H1 (cell line): ENCODE measurements around the gene LAMB3.
"Not testable (repeated sequence)": the region's sequence is repeated elsewhere in the genome, so short reads cannot be mapped to it uniquely, and the experiment has no call there.

Source experiments
- CEBPB ChIP-seq: IDR thresholded peaks from 2 replicates; pipeline ENCODE4 v1.6.1; 2012; ENCODE audit warnings: low read depth, low read length
- EP300 ChIP-seq, 2 experiments: IDR thresholded peaks; 1 replicate in 1 of 2; 2 replicates in 1 of 2; pipeline ENCODE4 v1.6.1; 2011 to 2012; ENCODE audit warnings: low read depth in 2 of 2, low read length in 2 of 2, mild to moderate bottlenecking in 2 of 2, borderline replicate concordance in 1 of 2, inconsistent platforms in 1 of 2, moderate library complexity in 1 of 2
- HDAC6 ChIP-seq: IDR thresholded peaks from one replicate; pipeline ENCODE4 v1.7.1; 2012; ENCODE audit warnings: low read depth, mild to moderate bottlenecking, inconsistent platforms, low read length, moderate library complexity
- POLR2AphosphoS5 ChIP-seq: IDR thresholded peaks from 2 replicates; pipeline ENCODE4 v1.6.1; 2011; ENCODE audit warnings: low read depth, low read length
- RAD21 ChIP-seq, 2 experiments: IDR thresholded peaks in 1 of 2; conservative IDR thresholded peaks in 1 of 2; 2 replicates each; pipeline ENCODE4 v1.6.1; 2011; ENCODE audit warnings: low read depth in 2 of 2, low read length in 2 of 2, improper control_type of control experiment in 1 of 2, inconsistent platforms in 1 of 2, mild to moderate bottlenecking in 1 of 2, moderate library complexity in 1 of 2
- RFX5 ChIP-seq: IDR thresholded peaks from 2 replicates; pipeline ENCODE4 v1.6.1; 2011; ENCODE audit warnings: low read depth, low read length, improper control_type of control experiment, borderline replicate concordance
- SP1 ChIP-seq: IDR thresholded peaks from 2 replicates; pipeline ENCODE4 v1.6.1; 2011; ENCODE audit warnings: low read depth, low read length
- SRF ChIP-seq: IDR thresholded peaks from 2 replicates; pipeline ENCODE4 v1.6.1; 2011; ENCODE audit warnings: mild to moderate bottlenecking, low read depth, low read length, moderate library complexity
- TEAD4 ChIP-seq: IDR thresholded peaks from 2 replicates; pipeline ENCODE4 v1.6.1; 2012; ENCODE audit warnings: low read depth, low read length, inconsistent platforms, mixed read lengths
- TF ChIP-seq, protein P1 (sequence below): IDR thresholded peaks from 2 replicates; pipeline ENCODE4 v1.6.1; 2011; ENCODE audit warnings: low read depth, mild to moderate bottlenecking, low read length; ENCODE audit not compliant: insufficient read depth
- TF ChIP-seq, protein P2 (sequence below), 3 experiments: IDR thresholded peaks; 1 replicate in 2 of 3; 2 replicates in 1 of 3; pipeline versions ENCODE4 v1.5.1 to v1.6.1; 2011; ENCODE audit warnings: low read length in 3 of 3, mild to moderate bottlenecking in 3 of 3, inconsistent platforms in 2 of 3, low read depth in 1 of 3, moderate library complexity in 1 of 3; ENCODE audit not compliant: insufficient read depth in 1 of 3; ENCODE audit errors: control extremely low read depth in 1 of 3

DNA sequence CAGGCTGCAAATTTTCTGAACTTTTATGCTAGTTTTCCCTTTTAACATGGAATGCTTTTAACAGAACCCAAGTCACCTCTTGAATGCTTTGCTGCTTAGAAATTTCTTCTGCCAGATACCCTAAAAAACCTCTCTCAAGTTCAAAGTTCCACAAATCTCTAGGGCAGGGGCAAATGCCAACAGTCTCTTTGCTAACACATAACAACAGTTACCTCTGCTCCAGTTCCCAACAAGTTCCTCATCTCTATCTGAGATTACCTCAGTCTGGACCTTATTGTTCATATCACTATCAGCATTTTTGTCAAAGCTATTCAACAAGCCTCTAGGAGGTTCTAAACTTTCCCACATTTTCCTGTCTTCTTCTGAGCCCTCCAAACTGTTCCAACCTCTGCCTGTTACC lies 48.5 kb upstream of the LAMB3 start:
- TF ChIP-seq HDAC6; EP300 (IDR thresholded peaks at IDR 0.05; ENCODE audit: borderline replicate concordance in 1 of 2, low read depth in 2 of 2, low read length in 2 of 2); CEBPB; SP1; SRF; POLR2AphosphoS5; RFX5; TEAD4; RAD21 (IDR thresholded peaks at IDR 0.05 in 1 of 2, conservative IDR thresholded peaks at IDR 0.05 in 1 of 2; ENCODE audit: low read depth in 2 of 2, low read length in 2 of 2): not testable (repeated sequence)
- TF ChIP-seq, protein P1, sequence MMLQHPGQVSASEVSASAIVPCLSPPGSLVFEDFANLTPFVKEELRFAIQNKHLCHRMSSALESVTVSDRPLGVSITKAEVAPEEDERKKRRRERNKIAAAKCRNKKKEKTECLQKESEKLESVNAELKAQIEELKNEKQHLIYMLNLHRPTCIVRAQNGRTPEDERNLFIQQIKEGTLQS, result not testable (repeated sequence)
- TF ChIP-seq, protein P2, sequence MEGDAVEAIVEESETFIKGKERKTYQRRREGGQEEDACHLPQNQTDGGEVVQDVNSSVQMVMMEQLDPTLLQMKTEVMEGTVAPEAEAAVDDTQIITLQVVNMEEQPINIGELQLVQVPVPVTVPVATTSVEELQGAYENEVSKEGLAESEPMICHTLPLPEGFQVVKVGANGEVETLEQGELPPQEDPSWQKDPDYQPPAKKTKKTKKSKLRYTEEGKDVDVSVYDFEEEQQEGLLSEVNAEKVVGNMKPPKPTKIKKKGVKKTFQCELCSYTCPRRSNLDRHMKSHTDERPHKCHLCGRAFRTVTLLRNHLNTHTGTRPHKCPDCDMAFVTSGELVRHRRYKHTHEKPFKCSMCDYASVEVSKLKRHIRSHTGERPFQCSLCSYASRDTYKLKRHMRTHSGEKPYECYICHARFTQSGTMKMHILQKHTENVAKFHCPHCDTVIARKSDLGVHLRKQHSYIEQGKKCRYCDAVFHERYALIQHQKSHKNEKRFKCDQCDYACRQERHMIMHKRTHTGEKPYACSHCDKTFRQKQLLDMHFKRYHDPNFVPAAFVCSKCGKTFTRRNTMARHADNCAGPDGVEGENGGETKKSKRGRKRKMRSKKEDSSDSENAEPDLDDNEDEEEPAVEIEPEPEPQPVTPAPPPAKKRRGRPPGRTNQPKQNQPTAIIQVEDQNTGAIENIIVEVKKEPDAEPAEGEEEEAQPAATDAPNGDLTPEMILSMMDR (IDR thresholded peaks at IDR 0.05; ENCODE audit: control extremely low read depth in 1 of 3, insufficient read depth in 1 of 3, low read depth in 1 of 3, low read length in 3 of 3), result not testable (repeated sequence)
